CD4-positive, alpha-beta T cell treated with Interleukin-6 for 4 hours (primary cell): ENCODE measurements around the gene CCDC83.
"Not testable (repeated sequence)": the region's sequence is repeated elsewhere in the genome, so short reads cannot be mapped to it uniquely, and the experiment has no call there.

Source experiments
- DNase-seq: peaks from one replicate; pipeline ENCODE4 v3.0.0-alpha.2; 2020; ENCODE audit warnings: mixed read lengths

The CCDC83 gene

DNA sequence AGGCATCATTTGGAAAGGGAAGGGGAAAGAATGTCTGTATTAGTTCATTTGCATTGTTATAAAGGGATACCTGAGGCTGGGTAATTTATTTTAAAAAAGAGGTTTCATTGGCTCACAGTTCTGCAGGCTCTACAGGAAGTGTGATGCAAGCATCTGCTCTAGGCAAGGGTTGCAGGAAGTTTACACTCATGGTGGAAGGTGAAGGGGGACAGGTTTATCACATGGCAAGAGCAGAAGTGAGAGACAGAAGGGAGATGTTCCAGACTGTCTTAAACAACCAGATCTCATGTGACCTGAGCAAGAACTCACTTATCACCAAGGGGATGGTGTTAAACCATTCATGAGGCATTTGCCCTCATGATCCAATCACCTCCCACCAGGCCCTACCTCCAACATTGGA is 90.6 kb downstream of the CCDC83 start:
- DNase-seq, result no peak

DNA sequence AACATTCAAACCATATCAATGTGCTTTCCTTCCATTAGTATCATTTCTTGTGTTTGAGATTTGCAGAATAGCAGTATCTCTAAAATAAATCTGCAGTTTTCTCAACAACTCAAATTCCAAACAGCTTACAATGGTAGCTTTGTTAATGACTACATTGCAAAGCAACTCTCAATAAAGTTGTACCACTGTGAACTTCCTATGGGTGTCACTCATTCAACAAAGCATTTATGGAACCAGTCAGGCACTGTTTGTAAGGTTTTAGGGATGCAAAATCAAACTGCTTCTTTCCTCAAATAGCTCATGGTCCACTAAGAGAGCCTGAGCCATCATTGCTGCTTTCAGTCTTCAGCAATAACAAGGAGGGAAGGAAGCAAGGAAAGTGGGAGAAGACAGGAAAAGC is 91.0 kb downstream of the CCDC83 start:
- no peak for DNase-seq

DNA sequence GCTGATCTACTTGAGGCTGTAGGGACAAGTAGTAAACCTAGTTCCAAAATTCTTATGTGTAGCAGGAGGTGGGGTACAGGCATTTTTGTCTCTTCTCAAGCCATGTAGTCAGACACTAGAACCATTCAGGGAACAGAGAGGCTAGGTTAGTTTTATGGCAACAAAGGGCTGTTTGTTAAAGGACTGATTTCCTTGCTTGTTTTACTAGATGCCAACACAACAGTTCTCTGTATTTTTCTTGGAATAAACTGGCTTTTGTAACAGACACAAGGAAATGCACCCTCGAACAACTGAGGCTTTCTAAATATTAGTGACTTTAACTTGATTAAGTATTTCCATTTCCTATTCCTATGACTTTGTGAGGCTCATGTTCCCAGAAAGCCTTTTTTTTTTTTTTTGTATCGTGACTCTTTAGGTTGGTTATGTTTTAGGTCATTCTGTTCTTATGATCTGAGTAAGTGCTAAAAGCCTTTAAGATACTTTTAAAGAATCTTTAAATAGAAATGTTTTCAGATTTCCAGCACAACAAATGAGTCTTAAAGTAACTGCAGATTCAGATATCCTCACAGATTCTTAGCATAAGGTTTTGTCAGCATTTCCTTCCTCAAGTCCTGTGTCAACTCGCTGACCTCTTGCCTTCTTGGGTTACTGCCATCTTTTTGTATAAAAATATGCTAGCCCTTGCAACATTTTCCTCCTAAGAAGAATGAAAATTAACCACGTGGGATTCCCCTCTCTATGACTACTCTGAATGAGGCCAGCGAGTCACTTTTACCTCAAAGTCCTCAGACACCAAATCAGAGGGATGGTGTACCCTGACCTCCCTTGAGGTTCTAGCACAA is 92.5 kb downstream of the CCDC83 start:
- DNase-seq, result no peak

DNA sequence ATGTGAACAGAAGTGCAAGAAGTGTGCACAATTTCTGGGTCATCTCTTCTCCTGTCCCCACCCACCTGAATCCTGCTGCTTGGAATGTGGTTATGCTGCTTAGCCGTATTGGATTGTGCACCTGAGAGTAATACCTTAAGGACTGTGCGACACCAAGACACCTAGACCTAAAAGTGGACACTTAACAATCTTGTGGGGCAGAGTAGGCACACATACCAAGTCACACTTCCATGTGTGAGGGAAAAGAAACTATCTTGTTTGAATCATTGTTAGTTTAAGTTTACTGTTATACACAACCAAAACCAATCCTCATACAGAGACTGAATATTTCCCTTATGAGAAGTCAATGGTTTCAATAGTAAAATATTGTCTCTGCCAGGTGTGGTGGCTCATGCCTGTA is 93.7 kb downstream of the CCDC83 start:
- DNase-seq, result no peak

DNA sequence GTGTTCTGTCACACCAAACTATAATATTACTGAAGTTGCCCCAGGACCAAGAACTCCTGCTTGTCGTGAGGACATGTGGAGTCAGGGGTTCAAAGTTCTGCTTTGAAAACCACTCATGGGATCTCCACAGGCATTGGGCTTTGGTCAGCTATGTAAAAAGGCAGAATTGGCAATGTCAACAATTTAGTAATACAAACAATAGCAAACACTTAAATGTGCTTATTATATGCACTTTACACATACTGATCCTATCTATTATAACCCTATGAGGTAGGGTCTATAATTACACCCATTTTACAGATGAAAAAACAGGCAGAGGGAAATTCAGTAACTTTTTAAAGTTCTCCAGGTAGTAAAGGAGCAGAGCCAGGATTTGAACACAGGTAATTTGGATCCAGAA is 94.6 kb downstream of the CCDC83 start:
- no peak for DNase-seq

DNA sequence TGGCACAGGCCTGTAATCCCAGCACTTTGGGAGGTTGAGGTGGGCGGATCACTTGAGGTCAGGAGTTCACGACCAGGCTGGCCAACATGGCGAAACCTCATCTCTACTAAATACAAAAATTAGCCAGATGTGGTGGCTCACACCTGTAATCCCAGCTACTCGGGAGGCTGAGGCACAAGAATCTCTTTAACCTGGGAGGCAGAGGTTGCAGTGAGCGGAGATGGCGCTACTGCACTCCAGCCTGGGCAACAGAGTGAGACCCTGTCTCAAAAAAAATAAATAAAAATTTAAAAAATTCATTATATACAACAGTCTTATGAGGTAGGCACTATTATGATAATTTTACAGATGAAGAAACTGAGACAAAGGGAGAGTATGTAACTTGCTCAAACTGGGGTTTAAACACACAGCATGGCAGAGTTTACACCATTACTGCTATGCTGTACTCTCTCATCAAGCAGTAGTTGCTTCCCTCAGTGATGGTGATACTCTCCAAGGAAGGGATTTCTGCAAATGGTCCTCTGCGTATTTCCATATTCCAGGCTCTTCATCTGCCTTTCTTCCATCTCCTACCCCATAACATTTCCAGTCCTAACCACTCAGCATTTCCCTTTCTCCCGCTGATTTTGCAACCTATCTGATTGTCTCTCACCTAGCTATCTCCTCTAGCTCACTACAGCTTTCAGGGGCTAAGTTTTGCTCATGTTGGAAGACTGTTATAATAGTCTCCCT is 95.3 kb downstream of the CCDC83 start:
- no peak for DNase-seq

DNA sequence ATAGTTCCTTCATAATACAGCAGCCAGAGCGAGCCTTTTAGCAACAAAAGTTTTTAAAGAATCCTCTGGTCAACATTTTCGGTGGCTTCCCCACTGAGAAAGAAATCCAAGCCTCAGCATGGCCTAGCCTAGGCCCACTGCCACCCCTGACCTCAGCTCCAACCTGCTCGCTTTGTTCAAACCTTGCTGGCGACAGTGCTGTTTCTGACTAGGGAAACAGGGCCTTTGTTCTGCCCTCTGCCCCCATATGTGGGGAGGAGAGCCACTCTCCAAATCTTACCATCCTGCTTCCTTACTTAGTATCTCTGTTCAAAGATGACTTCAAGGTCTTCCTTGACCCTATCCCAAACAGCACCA is 95.8 kb downstream of the CCDC83 start:
- DNase-seq, result no peak

DNA sequence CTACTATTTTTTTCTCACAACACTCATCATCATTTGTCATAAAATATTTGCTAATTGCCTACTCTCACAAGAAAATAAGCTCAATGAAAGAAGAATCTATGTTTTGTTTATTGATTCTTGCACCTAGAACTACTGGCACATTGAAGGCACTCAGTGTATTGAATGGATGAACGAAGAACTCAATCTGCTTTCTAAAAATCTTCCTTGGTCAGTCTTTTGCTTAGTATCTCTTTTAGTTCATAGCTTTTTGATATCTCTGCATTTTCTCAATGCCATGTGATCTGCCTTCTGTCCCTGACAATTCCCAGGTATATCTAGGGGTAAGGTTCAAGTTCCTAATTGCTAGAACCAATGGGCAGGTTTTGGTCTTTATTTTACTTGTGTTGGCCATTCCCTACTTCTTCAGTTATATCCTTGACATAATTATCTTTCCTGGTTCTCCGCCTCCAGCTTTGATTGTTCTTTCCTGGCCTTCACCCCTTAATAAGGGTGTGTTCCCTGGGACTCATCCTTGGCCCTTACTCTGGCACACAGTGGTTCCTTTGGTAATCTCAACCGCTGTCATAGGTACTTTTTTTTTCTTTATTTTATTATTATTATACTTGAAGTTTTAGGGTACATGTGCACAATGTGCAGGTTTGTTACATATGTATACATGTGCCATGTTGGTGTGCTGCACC is 96.4 kb downstream of the CCDC83 start:
- DNase-seq, result no peak

DNA sequence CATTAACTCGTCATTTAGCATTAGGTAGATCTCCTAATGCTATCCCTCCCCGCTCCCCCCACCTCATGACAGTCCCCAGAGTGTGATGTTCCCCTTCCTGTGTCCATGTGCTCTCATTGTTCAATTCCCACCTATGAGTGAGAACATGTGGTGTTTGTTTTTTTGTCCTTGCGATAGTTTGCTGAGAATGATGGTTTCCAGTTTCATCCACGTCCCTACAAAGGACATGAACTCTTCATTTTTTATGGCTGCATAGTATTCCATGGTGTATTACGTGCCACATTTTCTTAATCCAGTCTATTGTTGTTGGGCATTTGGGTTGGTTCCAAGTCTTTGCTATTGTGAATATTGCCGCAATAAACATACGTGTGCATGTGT is 96.9 kb downstream of the CCDC83 start:
- not testable (repeated sequence) for DNase-seq

DNA sequence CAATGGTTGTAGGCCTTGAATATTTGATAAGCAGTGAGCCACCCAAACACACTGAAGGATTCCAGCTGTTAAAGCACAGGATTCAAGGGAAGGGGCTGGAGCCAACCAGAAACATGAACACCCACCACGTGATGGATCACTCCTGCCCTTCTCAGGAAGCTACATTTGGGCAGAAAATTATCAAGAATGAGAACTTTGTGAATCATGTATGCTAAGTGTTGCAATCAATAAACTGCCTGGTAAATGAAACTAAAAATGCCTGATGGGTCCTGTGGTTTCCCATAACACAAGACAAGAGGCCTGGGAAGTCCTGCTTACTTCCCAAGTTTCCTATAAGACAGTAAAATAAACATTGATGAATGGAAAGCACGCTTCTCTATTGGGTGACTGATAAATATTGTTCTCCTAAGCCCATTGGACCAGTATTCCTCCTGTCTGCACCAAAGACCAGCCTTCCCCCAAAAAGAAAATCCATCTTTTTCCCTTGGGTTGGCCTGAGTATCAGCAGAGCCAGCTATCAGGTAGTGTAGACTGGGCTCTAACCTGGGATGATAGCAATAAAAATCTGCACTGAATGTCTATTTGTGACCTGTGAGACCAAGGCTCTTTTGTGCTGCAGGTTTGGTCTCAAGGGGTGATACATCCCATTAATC is 98.4 kb downstream of the CCDC83 start:
- no peak for DNase-seq

DNA sequence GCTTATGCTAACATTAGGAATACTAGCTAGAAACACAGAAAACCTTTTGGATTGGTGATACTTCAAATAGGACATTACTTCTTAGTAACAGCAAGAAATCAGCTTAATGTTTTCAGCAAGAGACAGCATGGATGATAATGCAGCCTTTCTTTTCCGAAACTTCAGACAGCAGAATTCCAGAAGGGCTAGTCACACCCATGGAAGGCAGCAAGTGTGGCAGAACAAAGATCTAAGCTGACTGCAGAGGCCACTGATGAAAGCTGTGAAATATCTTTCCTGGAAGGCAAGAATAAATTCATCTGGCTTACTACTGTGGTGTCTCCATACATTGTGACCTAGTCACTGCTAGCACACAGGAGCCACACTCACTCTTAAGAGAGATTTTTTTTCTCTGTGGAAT is 100.3 kb downstream of the CCDC83 start:
- no peak for DNase-seq

DNA sequence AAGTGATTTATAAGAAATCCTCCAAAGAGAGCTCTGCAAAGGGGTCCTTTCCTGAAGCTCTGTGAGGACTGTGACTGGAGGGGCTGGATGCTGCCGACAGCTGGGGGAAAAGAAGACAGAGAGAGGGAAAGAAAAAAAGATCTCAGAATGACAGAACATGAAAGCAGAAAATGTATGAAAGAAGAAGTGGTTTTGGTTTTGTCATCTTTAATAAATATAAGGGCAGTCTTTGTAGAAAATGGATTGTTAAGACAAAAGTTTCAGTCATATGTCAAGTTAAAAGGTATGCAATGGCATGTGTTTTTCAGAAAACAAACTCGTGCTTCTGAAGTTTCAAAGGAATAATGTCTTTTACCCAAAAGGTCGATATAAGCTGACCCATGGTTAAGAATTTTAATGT is 105.5 kb downstream of the CCDC83 start:
- no peak for DNase-seq

DNA sequence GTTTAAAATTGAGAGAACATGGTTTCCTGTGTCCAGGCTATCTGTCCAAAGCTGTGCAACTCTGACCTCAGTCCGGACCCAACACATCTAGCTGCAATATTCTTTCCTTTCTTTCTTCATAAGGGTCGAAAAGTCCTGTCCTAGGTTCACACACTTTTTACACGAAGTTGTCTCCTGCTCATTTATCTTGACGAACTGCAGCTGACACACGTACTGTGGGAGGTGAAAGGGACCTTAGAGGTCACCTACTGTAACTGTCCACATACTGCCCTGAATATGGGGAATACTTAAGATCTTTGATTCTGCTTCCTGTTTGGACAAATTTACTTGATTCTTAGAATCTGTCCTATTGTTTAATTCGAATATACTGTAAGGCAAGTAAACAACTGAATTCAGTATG is 105.9 kb downstream of the CCDC83 start:
- DNase-seq, result no peak

DNA sequence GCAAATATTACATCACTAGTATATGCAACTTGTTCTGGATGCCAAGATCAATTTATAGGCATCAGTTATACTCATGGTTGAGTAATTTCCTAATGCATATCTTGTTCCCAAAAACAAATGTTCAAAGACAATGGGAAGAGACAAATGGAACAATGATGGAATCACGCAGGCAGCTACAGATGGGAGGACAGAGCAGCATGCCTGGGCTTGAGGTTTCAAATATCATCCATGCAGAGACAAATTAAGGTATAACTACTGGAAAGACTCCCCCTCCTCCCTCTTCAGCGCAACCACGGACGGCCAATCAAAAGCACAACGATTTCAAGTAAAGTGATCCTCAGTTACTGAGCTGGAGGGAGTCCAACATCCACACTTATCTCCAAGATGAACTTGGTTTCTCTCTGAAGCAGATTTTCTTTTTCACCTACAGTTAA is 106.8 kb downstream of the CCDC83 start:
- no peak for DNase-seq

DNA sequence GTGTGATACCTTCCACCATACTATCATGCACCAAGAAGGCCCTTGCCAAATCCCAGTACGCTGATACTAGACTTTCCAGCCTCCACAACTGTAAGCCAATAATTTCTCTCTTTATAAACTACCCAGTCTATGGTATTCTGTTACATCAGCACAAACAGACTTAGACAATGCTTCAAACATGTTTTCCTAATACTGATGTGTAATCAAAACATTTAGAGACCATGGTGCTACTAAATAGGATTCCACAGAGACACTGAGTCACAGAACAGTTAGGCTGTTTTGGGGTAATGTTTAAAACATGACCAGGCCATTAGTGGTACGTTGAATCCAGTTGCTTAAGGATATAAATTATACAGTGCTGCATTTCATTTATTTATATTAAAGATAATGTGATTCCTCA is 110.0 kb downstream of the CCDC83 start:
- no peak for DNase-seq

DNA sequence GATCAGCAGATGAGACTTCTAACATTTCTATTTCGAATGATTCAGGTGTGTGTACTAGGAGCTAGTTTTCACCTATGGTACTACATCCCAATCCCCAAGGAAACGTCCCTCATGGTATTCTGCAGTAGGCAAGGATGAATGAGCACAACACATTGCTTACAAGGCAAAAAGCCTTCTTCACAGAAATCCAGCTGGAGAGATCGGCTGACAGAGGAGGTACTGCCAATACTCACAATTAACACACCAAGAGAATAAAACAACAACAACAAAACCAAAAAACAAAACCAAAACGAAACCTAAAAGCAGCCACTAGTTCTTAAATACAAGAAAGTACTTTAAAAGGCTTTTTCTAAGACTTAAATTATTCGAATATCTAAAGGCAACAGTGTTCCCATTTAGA is 112.3 kb downstream of the CCDC83 start:
- DNase-seq, result no peak
